ENCODE measurements around the gene DUSP28.

DUSP28 gene

GRCh38 chr2:240579771-240580614, 19.8 kb downstream of the DUSP28 start:
- no peak for TF ChIP-seq CTCF (IDR thresholded peaks at IDR 0.05; ENCODE audit: low read depth, low read length)
- no peak overlapping the region for H3K4me3 ChIP-seq (ENCODE audit: low read depth, low read length)

GRCh38 chr2:240581811-240582210, 21.7 kb downstream of the DUSP28 start:
- no peak for TF ChIP-seq CTCF (IDR thresholded peaks at IDR 0.05; ENCODE audit: low read depth, low read length)
- H3K4me3 ChIP-seq (ENCODE audit: low read depth, low read length): no peak overlapping the region

GRCh38 chr2:240582781-240583180, 22.6 kb downstream of the DUSP28 start:
- no peak overlapping the region for H3K4me3 ChIP-seq (ENCODE audit: low read depth, low read length)
- TF ChIP-seq CTCF (IDR thresholded peaks at IDR 0.05; ENCODE audit: low read depth, low read length): no peak

- no peak for TF ChIP-seq CTCF (IDR thresholded peaks at IDR 0.05; ENCODE audit: low read depth, low read length)
- no peak overlapping the region for H3K4me3 ChIP-seq (ENCODE audit: low read depth, low read length)
Measured at GRCh38 chr2:240583774-240584173, 23.6 kb downstream of the DUSP28 start.

- TF ChIP-seq CTCF (IDR thresholded peaks at IDR 0.05; ENCODE audit: low read depth, low read length): no peak
- no peak overlapping the region for H3K4me3 ChIP-seq (ENCODE audit: low read depth, low read length)
Measured at GRCh38 chr2:240584486-240585031, 24.4 kb downstream of the DUSP28 start.

GRCh38 chr2:240585101-240585500, 24.9 kb downstream of the DUSP28 start:
- H3K4me3 ChIP-seq (ENCODE audit: low read depth, low read length): peak overlapping the region; percentile 99
- no peak for TF ChIP-seq CTCF (IDR thresholded peaks at IDR 0.05; ENCODE audit: low read depth, low read length)

- no peak for TF ChIP-seq CTCF (IDR thresholded peaks at IDR 0.05; ENCODE audit: low read depth, low read length)
- H3K4me3 ChIP-seq (ENCODE audit: low read depth, low read length): peak overlapping the region; percentile 99
Measured at GRCh38 chr2:240585681-240586197, 25.6 kb downstream of the DUSP28 start.
